ENCODE results near the gene ADAMTS15.

The ADAMTS15 gene

GRCh38 chr11:130516554-130517505 lies 68.4 kb downstream of the ADAMTS15 start:
- no peak for FAIRE-seq

- FAIRE-seq = no peak
Observed at GRCh38 chr11:130518164-130518680, 69.8 kb downstream of the ADAMTS15 start.

- no peak for FAIRE-seq
Observed at GRCh38 chr11:130519128-130519932, 70.9 kb downstream of the ADAMTS15 start.

GRCh38 chr11:130520271-130520671 lies 71.8 kb downstream of the ADAMTS15 start:
- no peak for FAIRE-seq

- FAIRE-seq = no peak
Observed at GRCh38 chr11:130522284-130522961, 74.0 kb downstream of the ADAMTS15 start.

- no peak for FAIRE-seq
Observed at GRCh38 chr11:130523166-130523565, 74.7 kb downstream of the ADAMTS15 start.

- no peak for FAIRE-seq
Observed at GRCh38 chr11:130523609-130524008, 75.2 kb downstream of the ADAMTS15 start.

GRCh38 chr11:130524132-130524790 lies 75.8 kb downstream of the ADAMTS15 start:
- no peak for FAIRE-seq

GRCh38 chr11:130525307-130525706 lies 76.9 kb downstream of the ADAMTS15 start:
- FAIRE-seq = no peak

Measured in A204.1 (cell line).